ENCODE results near the gene SPARC. TPM values are rescaled to one million over a fixed set of nuclear protein-coding genes. Genes with fewer than 3 reads are reported as not detected.

Gene SPARC
- total RNA-seq, 2 donors from 2014 or later: 0.18 to 0.91 TPM

- no peaks in the 10 kb centered on the region for H3K36me3 Mint-ChIP-seq
- H3K9me3 Mint-ChIP-seq: no peaks in the 10 kb centered on the region
- DNase-seq (ENCODE audit: low spot score in 2 of 2) (no peak), ATAC-seq (no peak)
- no peak overlapping the region for H3K27ac Mint-ChIP-seq
Observed at GRCh38 chr5:151627650-151628049, 59.1 kb downstream of the SPARC start.

- DNase-seq (ENCODE audit: low spot score in 2 of 2) (no peak), ATAC-seq (no peak)
- H3K9me3 Mint-ChIP-seq: no peaks in the 10 kb centered on the region
- H3K36me3 Mint-ChIP-seq: no peaks in the 10 kb centered on the region
- no peak overlapping the region for H3K27ac Mint-ChIP-seq
Observed at GRCh38 chr5:151625285-151625684, 61.4 kb downstream of the SPARC start.

GRCh38 chr5:151624476-151624875, 62.2 kb downstream of the SPARC start:
- DNase-seq (ENCODE audit: low spot score in 2 of 2): no peak
- no peak for ATAC-seq
- Mint-ChIP-seq H3K27ac (no peak overlapping the region), H3K9me3 (no peaks in the 10 kb centered on the region), H3K36me3 (no peaks in the 10 kb centered on the region)

GRCh38 chr5:151622367-151623088, 64.2 kb downstream of the SPARC start:
- no peak for ATAC-seq
- no peaks in the 10 kb centered on the region for H3K36me3 Mint-ChIP-seq

GRCh38 chr5:151620461-151620840, 66.3 kb downstream of the SPARC start:
- H3K27ac Mint-ChIP-seq: peak overlapping the region in 1 of 2 donors; percentile 8
- H3K36me3 Mint-ChIP-seq: no peaks in the 10 kb centered on the region
- DNase-seq (ENCODE audit: low spot score in 2 of 2): no peak
- ATAC-seq: no peak
- H3K9me3 Mint-ChIP-seq: no peaks in the 10 kb centered on the region

More at GRCh38 chr5:151622367-151623088, 64.2 kb downstream of the SPARC start:
- no peak for DNase-seq (ENCODE audit: low spot score in 2 of 2)
- Mint-ChIP-seq H3K9me3 (no peaks in the 10 kb centered on the region), H3K27ac (peak overlapping the region in 1 of 2 donors; percentile 4)

GRCh38 chr5:151619812-151620460, 66.8 kb downstream of the SPARC start:
- no peak for ATAC-seq
- Mint-ChIP-seq H3K27ac (no peak overlapping the region), H3K36me3 (no peaks in the 10 kb centered on the region), H3K9me3 (no peaks in the 10 kb centered on the region)
- DNase-seq (ENCODE audit: low spot score in 2 of 2): no peak

GRCh38 chr5:151618907-151619306, 67.8 kb downstream of the SPARC start:
- H3K27ac Mint-ChIP-seq: no peak overlapping the region
- no peak for DNase-seq (ENCODE audit: low spot score in 2 of 2)

GRCh38 chr5:151617841-151618710, 68.6 kb downstream of the SPARC start:
- H3K9me3 Mint-ChIP-seq: no peaks in the 10 kb centered on the region
- no peak for ATAC-seq
- no peaks in the 10 kb centered on the region for H3K36me3 Mint-ChIP-seq
- no peak for DNase-seq (ENCODE audit: low spot score in 2 of 2)
- H3K27ac Mint-ChIP-seq: no peak overlapping the region

More at GRCh38 chr5:151618907-151619306, 67.8 kb downstream of the SPARC start:
- Mint-ChIP-seq H3K9me3 (no peaks in the 10 kb centered on the region), H3K36me3 (no peaks in the 10 kb centered on the region)
- no peak for ATAC-seq

- no peaks in the 10 kb centered on the region for H3K36me3 Mint-ChIP-seq
Observed at GRCh38 chr5:151617383-151617840, 69.3 kb downstream of the SPARC start.

GRCh38 chr5:151615431-151615830, 71.3 kb downstream of the SPARC start:
- Mint-ChIP-seq H3K9me3 (no peaks in the 10 kb centered on the region), H3K27ac (peak overlapping the region in 1 of 2 donors; percentile 23), H3K36me3 (no peaks in the 10 kb centered on the region)
- DNase-seq (ENCODE audit: low spot score in 2 of 2) (peak; percentile 43 to 58), ATAC-seq (peak; percentile 70 to 78)

More at GRCh38 chr5:151617383-151617840, 69.3 kb downstream of the SPARC start:
- no peak overlapping the region for H3K27ac Mint-ChIP-seq
- ATAC-seq (no peak), DNase-seq (ENCODE audit: low spot score in 2 of 2) (no peak)
- no peaks in the 10 kb centered on the region for H3K9me3 Mint-ChIP-seq

- no peak for DNase-seq (ENCODE audit: low spot score in 2 of 2)
- Mint-ChIP-seq H3K36me3 (no peaks in the 10 kb centered on the region), H3K27ac (peak overlapping the region in 1 of 2 donors; percentile 23), H3K9me3 (no peaks in the 10 kb centered on the region)
- ATAC-seq: no peak
Observed at GRCh38 chr5:151614565-151614964, 72.2 kb downstream of the SPARC start.

GRCh38 chr5:151612689-151613427, 73.9 kb downstream of the SPARC start:
- Mint-ChIP-seq H3K9me3 (no peaks in the 10 kb centered on the region), H3K27ac (peak overlapping the region; percentile 41 to 95), H3K36me3 (no peaks in the 10 kb centered on the region)
- DNase-seq (ENCODE audit: low spot score in 2 of 2) (peak; percentile 65), ATAC-seq (peak; percentile 76 to 88)

- peak overlapping the region in 1 of 2 donors; percentile 72 for H3K27ac Mint-ChIP-seq
- ATAC-seq (no peak), DNase-seq (ENCODE audit: low spot score in 2 of 2) (no peak)
- no peaks in the 10 kb centered on the region for H3K36me3 Mint-ChIP-seq
- H3K9me3 Mint-ChIP-seq: no peaks in the 10 kb centered on the region
Observed at GRCh38 chr5:151611127-151611775, 75.5 kb downstream of the SPARC start.
